Activated effector memory CD4-positive, alpha-beta T cell treated with Interleukin-2 at 50 U/mL for 16 hours (primary cell): Measurements from ENCODE around the gene JMJD4.

Experiments
- DNase-seq: peaks from one replicate; pipeline ENCODE4 v3.0.0-alpha.2; 2020

The JMJD4 gene, protein sequence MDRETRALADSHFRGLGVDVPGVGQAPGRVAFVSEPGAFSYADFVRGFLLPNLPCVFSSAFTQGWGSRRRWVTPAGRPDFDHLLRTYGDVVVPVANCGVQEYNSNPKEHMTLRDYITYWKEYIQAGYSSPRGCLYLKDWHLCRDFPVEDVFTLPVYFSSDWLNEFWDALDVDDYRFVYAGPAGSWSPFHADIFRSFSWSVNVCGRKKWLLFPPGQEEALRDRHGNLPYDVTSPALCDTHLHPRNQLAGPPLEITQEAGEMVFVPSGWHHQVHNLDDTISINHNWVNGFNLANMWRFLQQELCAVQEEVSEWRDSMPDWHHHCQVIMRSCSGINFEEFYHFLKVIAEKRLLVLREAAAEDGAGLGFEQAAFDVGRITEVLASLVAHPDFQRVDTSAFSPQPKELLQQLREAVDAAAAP

GRCh38 chr1:227734856-227735538 is at the start of gene JMJD4, which contains the start of gene SNAP47:
Gene JMJD4 (minus strand): TSS chr1:227735302. CDS start chr1:227735273, 29 bp downstream.
Gene SNAP47 (plus strand): TSS chr1:227735435. CDS start chr1:227747737, 12,302 bp downstream.
- peak; percentile 90 for DNase-seq

- DNase-seq = no peak
Observed at GRCh38 chr1:227782226-227782625, 47.1 kb upstream of the JMJD4 start.

DNA sequence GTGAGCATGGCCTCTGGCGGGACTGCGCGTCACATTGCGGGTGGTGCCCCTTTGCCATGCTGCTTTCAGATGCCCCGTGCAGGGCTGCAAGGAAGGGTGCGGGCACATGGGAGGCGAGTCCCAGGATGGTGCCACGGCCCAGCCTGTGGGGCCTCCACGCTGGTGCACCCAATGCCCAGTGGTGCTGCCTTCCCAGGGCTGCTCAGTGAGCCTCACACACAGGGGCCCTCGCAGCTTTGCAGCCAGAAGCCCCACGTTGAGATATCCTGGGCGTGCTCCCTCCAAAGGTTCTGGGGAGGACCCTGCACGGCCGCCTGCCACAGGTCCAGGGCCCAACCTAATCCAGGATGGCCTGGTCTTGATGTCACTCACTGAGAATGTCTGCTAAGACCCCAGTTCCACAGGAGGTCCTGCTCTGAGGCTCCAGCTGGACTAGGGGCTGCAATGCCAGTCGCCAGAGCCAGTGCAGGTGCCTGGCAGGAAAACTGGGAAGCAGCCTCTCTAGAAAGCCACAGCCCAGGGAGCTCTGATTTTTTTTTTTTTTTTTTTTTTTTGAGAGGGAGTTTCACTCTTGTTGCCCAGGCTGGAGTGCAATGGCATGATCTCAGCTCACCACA is 46.3 kb upstream of the JMJD4 start:
- no peak for DNase-seq

GRCh38 chr1:227780101-227781044 is 45.3 kb upstream of the JMJD4 start:
- DNase-seq = no peak

DNA sequence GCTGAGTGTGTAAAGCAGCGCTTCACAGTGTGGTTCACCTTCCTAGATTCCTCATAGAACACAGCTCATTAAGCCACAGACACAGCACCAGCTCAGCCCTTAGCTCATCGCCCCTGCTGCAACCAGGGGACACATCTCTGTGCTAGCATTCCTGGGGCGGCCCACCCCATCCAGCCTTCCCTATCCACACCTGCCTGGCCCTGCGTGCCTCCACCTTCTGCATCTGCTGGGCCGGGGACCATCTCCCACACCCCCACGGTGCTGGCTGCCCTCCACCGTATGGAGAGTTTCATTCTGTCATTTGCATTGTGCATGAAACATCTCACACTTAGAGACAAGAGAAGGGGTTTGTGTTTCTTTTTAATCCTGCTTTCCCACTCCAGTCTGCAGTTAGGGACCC is 44.6 kb upstream of the JMJD4 start:
- no peak for DNase-seq

- DNase-seq = no peak
Observed at GRCh38 chr1:227779021-227779441, 43.9 kb upstream of the JMJD4 start.

DNA sequence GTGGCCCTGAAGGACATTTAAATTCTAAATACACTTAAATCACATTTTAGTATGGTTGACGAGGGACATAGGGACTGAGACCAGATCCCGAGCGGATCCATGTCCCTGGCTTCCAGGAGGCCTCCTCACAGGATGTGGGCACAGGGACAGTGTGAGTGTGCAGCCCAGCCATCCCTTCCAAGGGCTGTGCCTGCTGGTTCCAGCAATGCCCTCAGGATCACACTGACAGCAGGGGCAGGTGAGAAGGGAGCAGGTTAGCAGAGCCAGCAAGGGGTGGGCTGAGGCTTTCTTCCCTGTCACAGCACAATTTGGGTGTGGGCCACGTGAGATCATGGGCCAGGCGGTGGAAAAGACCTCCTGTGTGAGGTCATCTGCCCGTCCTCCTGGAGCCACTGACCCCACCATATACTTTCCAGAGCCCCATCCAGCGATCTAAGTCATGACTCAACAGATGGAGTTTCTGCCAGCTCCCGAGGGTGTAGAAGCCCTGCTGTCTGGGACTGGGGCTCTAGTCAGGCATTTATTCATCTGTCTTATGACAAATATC is 43.4 kb upstream of the JMJD4 start:
- DNase-seq = no peak

GRCh38 chr1:227777646-227778045 is 42.5 kb upstream of the JMJD4 start:
- DNase-seq = no peak

GRCh38 chr1:227777156-227777555 is 42.1 kb upstream of the JMJD4 start:
- DNase-seq = no peak

DNA sequence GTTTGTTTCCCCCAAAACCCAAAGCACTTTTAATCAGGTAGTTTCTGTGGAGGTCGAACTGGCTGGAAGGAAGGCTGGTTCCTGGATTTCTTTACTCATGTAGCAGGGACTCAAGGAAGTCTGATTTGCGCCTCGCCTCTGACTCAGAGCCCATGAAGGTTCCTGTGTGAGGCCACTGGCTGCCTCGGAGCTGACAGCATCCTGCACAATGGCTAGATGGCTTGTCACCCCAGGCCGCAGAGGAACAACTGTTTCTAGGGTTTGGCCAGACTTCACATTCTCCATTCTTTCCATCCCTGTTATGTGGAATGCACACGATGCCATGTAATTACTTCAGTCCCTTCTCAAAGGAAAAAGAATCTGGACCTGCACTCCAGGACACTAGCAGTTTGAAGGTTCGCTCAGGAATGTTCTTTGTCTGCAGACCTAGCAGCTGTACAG is 41.2 kb upstream of the JMJD4 start:
- no peak for DNase-seq

DNA sequence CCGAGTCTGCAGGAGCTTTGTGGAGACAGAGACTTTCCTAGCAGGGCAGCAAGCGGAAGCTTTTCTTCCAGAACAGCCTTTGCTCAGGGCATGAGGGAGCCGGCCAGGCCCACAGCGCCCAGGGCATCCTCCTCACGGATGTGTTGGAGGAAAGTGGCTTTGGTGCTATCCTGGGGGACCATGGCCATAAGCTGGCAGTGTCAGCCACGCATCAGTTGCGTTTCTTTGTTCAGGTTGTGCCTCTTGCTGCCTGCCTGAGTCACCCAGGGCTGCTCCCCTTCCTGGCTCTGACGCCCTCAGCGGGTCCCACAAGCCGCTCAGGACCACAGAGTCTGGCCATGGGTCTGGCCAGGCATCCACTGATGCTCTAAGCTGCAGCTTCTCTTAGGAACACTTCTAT is 40.7 kb upstream of the JMJD4 start:
- no peak for DNase-seq

GRCh38 chr1:227774821-227775661 is 39.9 kb upstream of the JMJD4 start:
- DNase-seq = no peak

- DNase-seq = no peak
Observed at GRCh38 chr1:227774051-227774731, 39.1 kb upstream of the JMJD4 start.

DNA sequence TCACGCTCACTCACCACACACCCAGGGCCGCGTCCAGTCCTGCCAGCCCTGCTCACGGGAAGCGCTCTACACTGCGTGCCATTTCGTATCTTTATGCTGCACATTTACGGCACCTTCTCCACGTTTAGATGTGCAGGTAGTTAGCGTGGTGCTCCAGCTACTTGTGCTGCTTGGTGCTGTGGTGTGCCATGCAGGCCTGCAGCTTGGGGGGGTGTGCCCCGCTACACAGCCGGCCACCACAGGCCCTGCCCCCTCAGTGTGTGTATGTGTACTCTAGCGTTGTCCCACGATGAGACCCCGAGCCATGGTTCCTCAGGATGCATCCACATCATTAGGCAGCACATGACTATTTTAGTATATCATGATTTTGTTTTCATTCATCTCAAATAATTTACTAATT is 38.5 kb upstream of the JMJD4 start:
- no peak for DNase-seq

- no peak for DNase-seq
Observed at GRCh38 chr1:227771771-227772170, 36.7 kb upstream of the JMJD4 start.

- DNase-seq = no peak
Observed at GRCh38 chr1:227771326-227771725, 36.2 kb upstream of the JMJD4 start.

GRCh38 chr1:227770812-227771211 is 35.7 kb upstream of the JMJD4 start:
- no peak for DNase-seq

DNA sequence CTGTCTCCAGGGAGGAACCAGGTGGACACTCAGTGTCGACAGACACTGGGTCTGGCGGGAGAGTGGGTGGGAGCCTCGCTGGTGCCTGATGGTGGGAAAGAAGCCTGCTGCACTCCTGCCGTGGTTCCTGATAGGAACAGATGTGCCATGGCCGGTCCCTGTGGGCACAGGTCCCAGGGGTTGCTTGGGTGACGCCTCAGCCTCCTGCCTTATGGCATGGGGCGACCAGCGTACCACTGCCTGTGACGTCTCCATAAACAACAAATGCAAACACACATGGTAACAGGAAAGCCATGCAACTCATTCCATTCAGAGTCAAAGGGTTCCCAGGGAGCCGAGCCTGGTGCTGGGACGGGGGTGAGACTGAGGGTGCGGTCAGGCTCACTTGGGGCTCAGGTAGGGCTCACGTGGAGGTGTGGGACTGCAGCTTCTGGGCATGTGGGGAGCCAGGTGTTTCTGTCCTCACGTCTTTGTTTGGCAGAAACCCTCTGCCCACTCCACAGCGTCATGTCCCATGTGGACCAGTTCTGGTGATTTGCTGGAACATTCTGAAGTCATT is 34.9 kb upstream of the JMJD4 start:
- DNase-seq = no peak

DNA sequence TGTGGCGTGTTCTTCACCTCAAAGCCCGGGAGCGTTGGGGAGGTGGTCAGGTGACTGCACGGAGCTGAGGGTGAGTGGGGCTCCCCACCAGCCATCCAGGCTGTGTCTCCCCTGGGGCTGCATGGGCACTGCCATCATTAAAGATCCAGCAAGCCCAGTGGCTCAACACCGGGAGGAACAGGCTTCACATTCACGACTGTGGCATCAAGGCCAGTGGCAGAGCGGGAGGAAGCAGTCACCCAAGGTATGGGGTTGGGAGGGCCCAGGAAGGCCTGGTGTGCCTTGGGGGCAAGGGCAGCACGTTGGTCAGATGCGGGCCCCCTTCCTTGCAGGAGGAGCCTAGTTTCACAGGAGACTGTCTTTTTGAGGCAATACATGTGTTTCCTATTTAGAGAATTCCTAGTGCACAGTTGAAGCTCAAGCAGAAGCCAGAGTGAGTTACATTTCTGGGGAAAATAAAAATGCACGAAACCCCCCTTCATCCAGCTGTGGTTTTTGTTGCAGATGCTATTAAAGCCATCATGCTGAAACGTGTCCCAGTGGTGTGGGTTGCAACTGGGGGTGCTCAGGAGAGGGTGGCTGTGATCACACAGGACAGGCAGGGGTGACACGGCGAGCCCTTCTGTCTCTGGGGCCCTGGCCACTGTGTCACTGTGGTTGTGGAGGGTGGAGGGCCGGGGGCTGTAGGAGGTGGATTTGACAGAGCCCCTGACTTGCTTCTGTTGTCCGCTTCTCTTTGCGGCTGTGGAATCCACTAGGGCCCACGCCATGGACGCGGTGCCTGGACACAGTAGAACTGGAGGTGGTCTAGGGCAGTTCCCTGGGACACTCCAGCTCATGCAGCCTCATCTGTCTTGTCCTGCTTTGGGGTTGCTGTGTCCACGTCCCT is 34.2 kb upstream of the JMJD4 start:
- DNase-seq = no peak
